HG02623 (cell line): Measurements from ENCODE around the gene RHOJ.
"Not testable (repeated sequence)": the region's sequence is repeated elsewhere in the genome, so short reads cannot be mapped to it uniquely, and the experiment has no call there.

Source experiments
- ATAC-seq: cut with Tn5 transposase; IDR thresholded peaks from one replicate; pipeline ENCODE4 v1.9.1; 2021; ENCODE audit warnings: moderate library complexity; ENCODE audit not compliant: unreplicated experiment

Gene RHOJ

DNA sequence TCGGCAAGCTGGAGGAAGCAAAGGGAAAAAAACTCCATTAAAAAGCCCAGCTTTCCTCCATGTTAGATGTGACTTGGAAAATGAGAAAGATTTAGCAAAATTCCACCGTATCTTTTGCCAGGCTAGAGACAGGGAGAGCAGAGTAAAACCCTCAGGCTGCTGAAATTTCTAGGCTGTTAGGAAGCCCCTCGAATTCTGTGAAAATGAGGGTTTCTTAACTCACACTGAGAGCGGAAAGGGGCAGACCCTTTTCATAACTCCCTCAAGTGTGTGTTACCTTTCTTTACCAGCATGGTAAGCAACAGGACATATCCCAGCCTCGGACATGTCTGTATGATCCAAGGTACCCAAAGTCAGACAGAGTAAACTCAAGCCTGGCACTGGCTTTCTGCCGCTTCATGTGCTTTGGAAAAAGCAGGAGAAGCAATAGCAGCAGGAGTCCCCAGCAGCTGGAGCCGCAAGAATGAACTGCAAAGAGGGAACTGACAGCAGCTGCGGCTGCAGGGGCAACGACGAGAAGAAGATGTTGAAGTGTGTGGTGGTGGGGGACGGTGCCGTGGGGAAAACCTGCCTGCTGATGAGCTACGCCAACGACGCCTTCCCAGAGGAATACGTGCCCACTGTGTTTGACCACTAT lies at the start of gene RHOJ:
TSS of gene RHOJ (plus strand) at position 37 of the 637 bp plus-strand sequence. CDS start at position 464, 427 bp downstream.
- ATAC-seq: no peak

DNA sequence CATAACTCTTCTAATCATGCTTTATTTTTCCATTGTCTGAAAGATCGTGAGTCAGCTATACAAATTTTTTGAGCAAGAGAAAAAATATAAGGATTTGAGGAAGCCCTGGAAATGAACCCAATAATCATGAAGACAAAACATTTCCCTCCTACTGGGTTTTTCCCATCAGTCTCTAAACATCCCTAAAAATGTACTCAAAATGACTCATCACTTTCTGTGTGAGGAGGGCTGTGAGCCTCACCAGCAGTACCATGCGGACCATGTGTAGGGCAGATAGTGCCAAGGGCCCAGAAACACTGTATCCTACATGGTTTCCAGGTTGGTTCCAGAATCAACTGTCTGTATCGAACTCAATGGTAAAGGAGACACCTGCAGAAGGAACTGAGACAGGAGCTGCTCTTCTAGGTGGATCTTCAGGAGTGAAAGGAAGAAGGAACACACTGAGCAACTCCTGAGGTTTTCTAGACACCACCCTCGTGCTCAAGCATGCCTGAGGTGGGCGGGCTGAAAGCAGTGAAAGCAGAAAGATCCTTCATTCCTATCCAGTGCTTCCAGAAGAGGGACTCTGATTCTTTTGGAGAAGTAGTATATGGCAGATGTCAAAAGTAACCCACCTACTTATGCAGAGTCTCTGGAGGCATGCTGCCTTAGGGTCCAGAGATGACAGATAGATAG lies 48.6 kb upstream of the RHOJ start:
- ATAC-seq: no peak

DNA sequence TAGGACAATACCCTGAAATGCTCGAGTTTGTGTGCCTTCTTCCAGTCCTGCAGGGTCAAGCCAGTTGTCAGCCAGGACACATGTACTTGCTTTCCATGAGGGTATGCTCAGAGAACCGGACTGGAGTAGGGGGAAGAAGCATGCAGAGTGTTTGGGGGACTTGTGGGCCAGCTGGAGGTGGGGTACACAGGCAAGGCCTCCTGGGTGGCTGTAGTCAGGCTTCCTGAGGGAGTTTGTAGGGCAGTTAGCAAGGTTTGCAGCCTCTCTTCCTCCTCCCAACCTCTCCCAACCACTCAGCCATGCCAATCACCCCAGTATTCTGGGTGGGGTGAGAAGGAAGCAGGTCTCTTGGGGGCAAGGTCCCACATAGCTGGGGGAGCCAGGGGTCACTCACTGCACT lies 47.0 kb upstream of the RHOJ start:
- no peak for ATAC-seq

DNA sequence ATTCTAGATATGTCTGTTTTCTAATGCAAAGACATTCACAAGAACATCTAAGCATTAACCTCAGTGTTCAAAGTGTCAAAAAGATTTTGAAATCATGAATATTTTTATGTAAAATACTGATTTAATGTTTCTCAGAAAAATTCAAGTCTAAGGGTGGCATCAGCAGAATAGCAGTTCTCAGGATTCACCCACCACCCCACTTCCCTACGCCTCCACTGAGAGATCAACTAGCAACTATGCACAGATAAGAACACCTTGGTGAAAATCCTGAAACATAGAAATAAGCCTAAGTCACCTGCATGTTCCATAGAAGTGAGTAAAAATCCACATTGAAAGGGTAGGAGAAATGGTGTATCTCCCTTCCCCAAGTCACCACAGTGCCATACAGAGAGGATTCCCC lies 40.9 kb upstream of the RHOJ start:
- no peak for ATAC-seq

DNA sequence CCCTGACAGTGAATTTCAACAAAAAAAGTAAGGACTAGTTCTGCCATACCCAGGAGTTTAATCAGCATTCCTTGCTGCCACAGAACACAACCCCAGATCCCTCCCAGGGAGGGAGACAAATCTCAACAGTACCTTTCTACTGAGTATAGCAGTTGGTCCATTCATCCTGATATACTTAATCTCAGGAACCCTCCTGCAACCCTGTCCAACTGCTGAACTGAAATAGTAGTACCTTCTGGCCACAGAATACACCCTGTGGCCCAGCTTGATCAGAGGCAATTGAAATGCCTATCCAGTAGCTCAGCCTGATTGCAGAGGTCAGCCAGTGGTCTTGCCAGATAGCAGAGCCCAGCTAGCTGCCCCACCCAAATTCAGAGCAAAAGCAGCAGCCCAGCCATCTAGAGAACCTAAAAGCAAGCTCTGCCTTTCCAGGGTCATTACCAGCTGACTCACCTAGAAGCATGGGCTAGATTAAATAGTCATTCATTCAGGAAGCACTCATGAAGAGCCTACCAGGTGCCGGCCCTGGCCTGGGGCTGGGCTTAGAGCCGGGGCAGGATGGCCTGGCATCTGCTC lies 40.0 kb upstream of the RHOJ start:
- no peak for ATAC-seq

DNA sequence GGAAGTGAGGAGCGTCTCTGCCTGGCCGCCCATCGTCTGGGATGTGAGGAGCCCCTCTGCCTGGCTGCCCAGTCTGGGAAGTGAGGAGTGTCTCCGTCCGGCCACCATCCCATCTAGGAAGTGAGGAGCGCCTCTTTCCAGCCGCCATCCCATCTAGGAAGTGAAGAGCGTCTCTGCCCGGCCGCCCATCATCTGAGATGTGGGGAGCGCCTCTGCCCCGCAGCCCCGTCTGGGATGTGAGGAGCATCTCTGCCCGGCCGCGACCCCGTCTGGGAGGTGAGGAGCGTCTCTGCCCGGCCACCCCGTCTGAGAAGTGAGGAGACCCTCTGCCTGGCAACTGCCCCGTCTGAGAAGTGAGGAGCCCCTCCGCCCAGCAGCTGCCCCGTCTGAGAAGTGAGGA lies 39.0 kb upstream of the RHOJ start:
- ATAC-seq: not testable (repeated sequence)

DNA sequence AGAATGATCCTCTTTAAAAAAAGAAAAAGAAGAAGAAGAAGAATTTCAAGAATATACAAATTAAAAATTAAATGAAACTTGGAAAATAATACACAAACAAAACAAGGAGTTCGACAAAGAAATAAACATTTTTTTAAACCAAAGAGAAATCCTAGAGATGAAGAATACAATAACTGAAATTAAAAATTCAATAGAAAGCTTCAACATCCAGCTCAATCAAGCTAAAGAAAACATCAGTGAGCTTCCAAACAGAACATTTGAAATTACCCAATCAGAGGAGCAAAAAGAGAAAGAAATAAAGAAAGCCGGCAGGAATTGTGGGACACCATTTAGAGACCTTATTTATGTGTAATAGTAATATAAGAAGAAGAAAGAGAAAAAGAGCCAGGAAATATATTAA lies 37.2 kb upstream of the RHOJ start:
- ATAC-seq: no peak

DNA sequence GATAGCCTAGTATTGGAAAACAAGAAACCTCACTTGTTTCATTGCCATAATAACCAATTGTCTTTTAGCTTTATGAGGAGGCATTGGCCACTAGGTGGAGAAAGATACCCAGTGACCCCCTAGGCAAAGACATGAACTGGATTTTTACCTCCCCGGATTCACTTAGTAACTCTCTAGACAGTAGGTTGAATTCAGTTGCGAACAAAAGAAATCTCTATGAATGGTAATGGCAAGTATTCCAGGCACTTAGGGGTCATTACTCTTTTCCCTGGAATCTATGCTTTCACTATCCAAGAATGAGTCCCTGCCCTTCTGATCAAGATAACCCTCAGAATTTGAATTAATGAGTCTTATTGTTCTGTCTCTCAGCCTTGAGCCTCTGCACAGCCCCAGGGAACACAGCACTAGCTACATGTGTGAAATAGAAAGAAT lies 29.5 kb upstream of the RHOJ start:
- no peak for ATAC-seq

DNA sequence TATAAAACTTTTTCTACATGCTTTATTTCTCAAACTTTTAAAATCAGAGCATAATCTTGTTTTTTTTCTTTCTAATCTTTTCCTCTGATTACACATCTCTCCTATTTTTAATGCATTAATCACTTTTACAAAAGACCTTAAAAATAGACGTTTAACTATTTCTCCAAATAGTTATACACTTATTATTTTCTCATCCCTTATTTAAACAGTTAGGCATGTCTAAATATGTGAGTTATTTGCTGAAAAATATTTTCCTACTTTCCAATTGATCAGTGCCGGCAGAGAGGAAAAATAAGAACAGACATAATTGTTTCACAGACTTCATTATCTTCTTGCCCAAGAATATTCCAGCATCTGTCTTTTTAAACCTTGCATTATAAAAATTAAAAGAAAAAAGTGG lies 28.7 kb upstream of the RHOJ start:
- ATAC-seq: no peak

DNA sequence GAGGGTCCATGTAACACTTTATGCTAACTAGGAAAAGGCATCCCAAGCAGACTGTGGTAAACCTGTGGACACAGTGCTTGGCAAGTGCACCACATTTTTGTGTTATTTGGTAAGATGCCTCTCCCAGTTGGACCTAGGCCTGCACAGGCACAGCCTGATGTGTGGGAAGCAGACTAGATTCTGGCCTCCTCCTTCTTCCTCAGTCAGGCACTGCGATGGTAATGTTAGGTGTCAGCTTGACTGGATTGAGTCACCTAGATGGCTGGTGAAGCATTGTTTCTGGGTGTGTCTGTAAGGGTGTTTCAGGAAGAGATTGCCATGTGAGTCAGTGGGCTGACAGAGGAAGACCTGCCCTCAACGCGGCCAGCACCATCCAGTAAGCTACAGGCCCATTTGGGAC lies 25.3 kb upstream of the RHOJ start:
- ATAC-seq: no peak

DNA sequence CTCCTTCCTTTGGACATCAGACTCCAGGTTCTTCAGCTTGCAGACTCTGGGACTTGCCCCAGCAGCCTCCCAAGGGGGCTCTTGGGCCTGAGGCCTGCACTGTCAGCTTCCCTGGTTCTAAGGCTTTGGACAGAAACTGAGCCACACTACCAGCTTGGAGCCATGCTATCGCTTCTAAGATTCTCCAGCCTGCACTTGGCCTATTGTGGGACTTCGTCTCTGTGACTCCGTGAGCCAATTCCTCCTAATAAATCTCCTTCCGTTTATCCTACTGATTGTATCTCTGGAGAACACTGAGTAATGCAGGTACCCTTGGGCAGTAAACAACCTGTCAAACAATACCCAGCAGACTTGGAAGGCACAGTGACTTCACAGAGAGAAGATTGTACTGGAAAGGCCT lies 24.9 kb upstream of the RHOJ start:
- no peak for ATAC-seq

DNA sequence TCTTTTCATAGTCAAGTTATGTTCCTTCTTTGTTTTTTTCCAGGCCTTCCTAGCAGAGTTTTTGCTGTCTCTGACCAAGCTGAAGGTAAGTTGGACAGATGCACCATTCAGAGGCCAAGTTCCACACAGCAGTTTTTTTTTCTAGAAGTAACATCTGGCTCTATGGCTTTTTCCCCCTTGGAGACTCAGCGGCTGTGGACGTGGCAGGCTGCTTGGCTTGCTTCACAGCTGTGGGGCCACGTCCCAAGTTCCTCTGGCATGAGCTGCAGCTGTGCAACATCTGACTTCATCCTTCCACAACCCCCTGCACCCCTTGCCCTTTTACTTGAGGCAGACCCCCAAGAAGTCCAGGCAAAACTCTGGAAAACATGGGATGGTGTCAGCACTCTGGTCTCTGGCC lies 24.2 kb upstream of the RHOJ start:
- ATAC-seq: no peak

DNA sequence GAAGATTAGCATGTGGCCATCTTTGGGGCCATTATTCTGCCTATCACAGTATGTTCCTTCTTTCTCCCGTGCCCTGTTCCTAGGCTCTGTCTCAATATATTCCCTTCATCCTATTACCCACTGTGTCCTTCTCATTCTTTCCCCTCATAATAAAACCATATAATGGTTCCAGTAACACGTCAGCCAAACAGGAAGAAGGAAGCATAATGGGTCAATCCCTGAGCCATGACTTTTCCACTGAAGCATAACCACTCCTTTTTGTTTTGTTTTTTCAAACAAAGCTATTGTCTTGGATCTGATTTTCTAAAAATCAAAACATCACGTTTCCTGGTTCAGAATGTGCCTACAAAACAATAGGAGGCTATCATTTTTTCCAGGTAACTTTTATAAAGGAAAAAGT lies 21.3 kb upstream of the RHOJ start:
- ATAC-seq: no peak

DNA sequence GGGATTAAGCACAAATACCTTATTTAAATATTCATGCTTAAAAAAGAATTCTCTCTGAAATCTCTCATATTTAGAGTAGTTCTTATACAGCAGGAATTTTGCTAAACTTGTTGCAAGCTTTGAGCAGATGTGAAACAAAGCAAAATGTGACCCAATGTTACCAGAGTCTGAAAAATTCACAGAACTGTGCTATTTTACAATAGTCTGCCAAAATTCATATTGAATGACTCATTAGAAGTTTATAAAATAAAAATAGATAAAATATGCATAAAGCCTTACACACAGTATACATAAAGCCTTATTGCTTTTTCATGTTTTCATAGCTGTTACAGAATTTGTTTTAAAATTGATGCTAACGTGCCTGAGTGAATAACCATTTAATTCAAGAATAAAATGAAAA lies 17.8 kb upstream of the RHOJ start:
- ATAC-seq: no peak

DNA sequence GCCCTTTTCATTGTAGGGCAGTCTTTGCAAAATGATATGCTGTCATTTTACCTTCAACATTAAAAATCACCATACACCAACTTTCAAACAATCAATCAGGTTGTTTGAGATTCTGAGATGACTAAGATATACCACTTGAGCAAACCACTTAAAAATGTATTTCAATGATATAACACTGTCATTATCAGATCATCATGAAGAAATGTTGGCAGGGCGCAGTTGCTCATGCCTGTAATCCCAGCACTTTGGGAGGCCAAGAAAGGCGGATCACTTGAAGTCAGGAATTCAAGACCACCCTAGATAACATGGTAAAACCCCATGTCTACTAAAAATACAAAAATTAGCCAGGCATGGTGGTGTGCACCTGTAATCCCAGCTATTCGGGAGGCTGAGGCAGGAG lies 13.0 kb upstream of the RHOJ start:
- no peak for ATAC-seq

DNA sequence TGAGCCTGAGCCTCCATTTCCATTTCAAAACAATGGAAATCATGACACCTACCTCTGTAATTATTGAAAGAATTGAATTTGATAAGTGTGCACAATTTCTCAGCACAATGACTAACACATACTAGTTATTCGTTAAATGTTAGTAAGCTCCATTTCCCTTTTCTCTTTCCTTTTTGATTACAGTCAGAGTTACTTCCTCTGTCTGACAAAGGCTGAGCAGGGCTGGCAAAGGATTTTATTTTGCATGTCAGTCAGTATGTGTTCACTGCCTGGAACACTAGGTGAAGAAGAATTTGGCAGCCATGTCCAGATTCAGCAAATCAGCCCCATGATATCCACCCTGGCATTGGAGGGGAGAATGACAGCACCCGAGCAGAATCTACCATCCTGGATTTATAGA lies 12.2 kb upstream of the RHOJ start:
- no peak for ATAC-seq

DNA sequence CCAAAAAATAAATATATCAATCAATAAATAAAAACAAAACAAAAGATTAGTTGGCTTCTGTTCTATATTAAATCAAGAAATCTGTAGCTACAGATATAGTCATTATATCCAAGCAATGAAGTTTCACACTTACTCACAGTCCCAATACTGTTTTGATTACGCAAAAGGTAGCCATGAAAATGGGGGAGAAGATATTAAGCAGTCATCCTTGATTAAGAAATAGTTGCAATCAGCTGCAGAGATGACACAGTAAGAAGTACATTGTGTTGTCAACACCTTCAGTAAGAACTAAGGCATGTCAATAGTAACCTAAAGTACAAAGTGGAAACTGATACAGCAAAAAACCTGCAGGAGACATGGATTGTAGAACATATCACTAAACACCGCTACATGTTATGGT lies 11.0 kb upstream of the RHOJ start:
- ATAC-seq: no peak

DNA sequence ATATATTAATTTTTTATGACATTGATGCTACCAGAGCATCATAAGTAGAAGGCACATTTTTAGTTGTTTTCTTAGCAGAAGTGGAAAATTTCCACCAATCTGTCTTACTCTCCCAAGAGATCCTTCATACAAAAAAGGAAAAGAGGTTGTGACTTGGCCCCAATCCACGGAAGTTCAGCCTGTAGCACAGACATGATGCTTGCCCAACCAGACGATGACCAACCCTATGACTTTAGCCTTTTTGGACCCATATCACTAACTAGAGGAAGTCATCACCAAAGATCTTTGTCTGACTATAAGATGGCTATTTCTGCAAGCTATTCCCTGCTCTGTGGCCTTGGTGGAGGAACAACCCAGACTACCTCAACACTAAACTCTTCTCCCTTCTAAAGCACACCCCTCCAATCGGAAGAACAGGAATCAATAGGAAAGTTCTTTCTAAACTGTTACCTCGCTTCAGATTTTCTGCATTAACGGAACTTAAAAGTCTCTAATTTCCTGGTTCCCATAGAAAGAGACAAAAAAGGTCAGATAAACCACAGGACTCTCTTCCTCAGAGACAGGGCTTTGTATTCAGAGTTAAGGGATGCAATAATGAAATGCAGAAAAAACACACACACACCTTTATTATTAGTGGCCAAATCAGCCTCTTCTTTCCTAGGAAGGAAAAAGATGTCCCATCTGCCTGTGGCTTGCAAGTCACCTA lies 4.1 kb upstream of the RHOJ start:
- no peak for ATAC-seq

DNA sequence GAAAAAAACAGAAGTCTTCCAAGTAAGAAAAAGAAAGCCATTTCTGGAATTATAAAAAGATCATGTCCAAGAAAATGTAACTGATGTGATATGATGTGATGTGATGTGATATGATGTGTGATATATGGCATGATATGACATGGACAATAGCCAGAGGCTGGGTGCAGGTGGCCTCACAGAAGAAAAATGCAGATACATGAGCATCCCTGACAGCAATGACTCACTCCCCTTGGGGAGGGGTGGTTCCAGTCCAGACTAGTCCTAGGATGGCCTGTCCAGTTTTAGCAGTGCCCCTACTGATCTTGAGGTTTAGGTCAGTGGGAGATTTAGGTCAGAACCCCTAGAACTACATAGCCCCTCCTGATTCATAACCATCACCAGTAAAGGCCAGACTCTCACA lies 3.5 kb upstream of the RHOJ start:
- ATAC-seq: no peak

DNA sequence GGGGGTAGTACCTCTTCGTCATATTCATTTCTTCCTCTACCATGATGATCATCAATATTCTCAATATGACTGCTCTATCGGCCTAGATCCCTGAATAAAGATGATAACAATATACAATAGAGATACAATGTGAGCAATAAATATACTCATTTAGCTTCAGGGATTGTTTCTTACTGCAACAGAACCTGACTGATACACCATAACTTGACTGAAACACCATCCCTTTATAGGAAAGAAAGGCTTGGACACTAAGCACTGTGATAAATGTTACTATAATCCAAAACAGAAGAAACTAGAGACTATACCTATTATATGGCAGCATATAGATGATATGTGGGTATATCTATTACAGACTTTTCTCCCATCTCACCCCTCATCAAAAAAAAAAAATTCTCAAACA lies 1.2 kb upstream of the RHOJ start:
- no peak for ATAC-seq

DNA sequence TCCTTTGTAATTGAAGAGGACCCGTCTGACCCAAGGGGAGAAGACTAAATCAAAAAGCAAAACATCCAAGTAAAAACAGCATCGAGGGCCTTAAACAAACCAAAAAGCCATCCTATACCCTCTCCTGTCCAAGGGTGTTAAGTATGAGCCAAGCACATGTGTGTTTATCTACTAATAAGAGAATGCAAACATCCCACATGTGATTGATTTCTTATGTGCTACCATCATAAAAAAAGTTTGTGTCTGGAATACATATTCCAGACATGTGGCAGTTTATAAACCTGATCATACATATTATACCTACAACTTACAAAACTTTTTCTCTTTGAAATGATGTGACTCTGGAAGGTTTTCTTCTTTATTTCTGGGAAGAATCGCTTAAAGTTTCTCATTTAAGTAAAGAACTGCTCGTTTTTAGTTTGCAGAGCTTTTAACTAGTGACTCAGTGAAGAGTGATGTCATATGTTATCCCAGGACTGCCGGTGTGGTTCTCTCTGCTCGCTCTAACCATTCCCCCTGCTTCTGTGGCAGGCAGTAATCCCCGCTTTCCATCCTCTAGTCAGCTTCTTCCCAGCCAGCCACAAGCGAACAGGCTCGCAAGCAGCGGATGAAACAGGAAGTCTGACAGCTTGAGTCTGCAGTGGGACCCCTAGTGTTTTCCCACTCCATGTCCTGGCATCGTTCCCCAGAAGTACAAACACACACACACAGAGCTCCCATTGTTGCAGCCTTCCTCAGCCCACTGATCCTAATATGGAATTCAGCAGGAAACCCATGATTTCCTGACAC lies 431 bp upstream of the RHOJ start:
- ATAC-seq: no peak
